Neural cell (in vitro differentiated cells): ENCODE measurements around the gene CCDC107.

Experiments used
- CTCF ChIP-seq: fragments of 450-650 bp; IDR thresholded peaks from 2 replicates; pipeline ENCODE4 v1.5.1; 2014; ENCODE audit warnings: antibody characterized with exemption, mild to moderate bottlenecking, moderate library complexity; ENCODE audit not compliant: poor library complexity, severe bottlenecking
- POLR2AphosphoS5 ChIP-seq: IDR thresholded peaks from 2 replicates; pipeline ENCODE4 v1.6.1; 2012
- RAD21 ChIP-seq: fragments of 450-650 bp; conservative IDR thresholded peaks from 2 replicates; pipeline ENCODE4 v1.6.1; 2014; ENCODE audit warnings: antibody characterized with exemption, mild to moderate bottlenecking, moderate library complexity
- TAF1 ChIP-seq: IDR thresholded peaks from 2 replicates; pipeline ENCODE4 v1.6.1; 2012; ENCODE audit warnings: low read depth

- TF ChIP-seq TAF1 (no peak), CTCF (no peak), POLR2AphosphoS5 (no peak), RAD21 (no peak)
These were observed 33.7 kb downstream of the CCDC107 start for GRCh38 chr9:35691757-35692301.
